Upper lobe of left lung (tissue), 6 donors: ENCODE data around the gene KIDINS220. TPM values are rescaled to one million over a fixed set of nuclear protein-coding genes. Genes with fewer than 3 reads are reported as not detected.

Experiments
- ATAC-seq, 2 donors: fragments of 200-7000 bp; cut with Tn5 transposase; one replicate each; pipeline ENCODE4 v1.9.1; 2022; ENCODE audit warnings: mild to moderate bottlenecking in 2 of 2, moderate library complexity in 2 of 2; ENCODE audit not compliant: low FRiP score in 2 of 2
- DNase-seq, 2 donors: peaks; one replicate each; pipeline ENCODE4 v3.0.0-alpha.2; 2019 to 2020
- H3K27ac ChIP-seq, 4 donors: fragments of 200-600 bp; sonication (generic); one replicate each; pipeline ENCODE4 v1.5.1; 2016 to 2019
- H3K27me3 ChIP-seq, 4 donors: fragments of 200-600 bp; sonication (generic); one replicate each; pipeline ENCODE4 v1.5.1; 2017 to 2019
- H3K36me3 ChIP-seq, 4 donors: fragments of 200-600 bp; sonication (generic); one replicate each; pipeline ENCODE4 v1.5.1; 2016 to 2019
- H3K4me1 ChIP-seq, 4 donors: fragments of 200-600 bp; sonication (generic); one replicate each; pipeline ENCODE4 v1.5.1; 2018 to 2019
- H3K4me3 ChIP-seq, 4 donors: fragments of 200-600 bp; sonication (generic); one replicate each; pipeline ENCODE4 v1.5.1; 2017 to 2019; ENCODE audit warnings: mild to moderate bottlenecking in 2 of 4, moderate library complexity in 1 of 4
- H3K9me3 ChIP-seq, 4 donors: fragments of 200-600 bp; sonication (generic); one replicate each; pipeline ENCODE4 v1.5.1; 2018 to 2019
- EP300 ChIP-seq, 4 donors: sonication (generic); formaldehyde crosslinking; IDR thresholded peaks; one replicate each; pipeline ENCODE4 v1.5.1; 2017; ENCODE audit warnings: antibody characterized with exemption in 4 of 4, control low read depth in 2 of 4
- POLR2A ChIP-seq, 4 donors: fragments of 450-650 bp; IDR thresholded peaks; one replicate each; pipeline ENCODE4 v1.5.1; 2016 to 2017; ENCODE audit warnings: antibody characterized with exemption in 4 of 4, mild to moderate bottlenecking in 2 of 4
- POLR2AphosphoS5 ChIP-seq, 2 donors: sonication (generic); formaldehyde crosslinking; IDR thresholded peaks; one replicate each; pipeline ENCODE4 v1.5.1; 2017; ENCODE audit warnings: antibody characterized with exemption in 2 of 2
- WGBS, 2 donors: methylation state at CpG; one replicate each; pipeline ENCODE4 v1.1.5; 2017 to 2018; 5-methylcytosine and 5-hydroxymethylcytosine counted together
- total RNA-seq, 6 donors: library from RNA; depleted of rRNA in 4 of 6; stranded (reverse); fragments of >200 nt in 4 of 6; gene quantifications; one replicate each; pipeline versions ENCODE4 v1.1.0 to v1.2.1, GENCODE V29; 2016 to 2021
- TF ChIP-seq, protein P1 (sequence below), 6 experiments: fragments of 450-650 bp in 4 of 6; fragments of 200-600 bp in 2 of 6; sonication (generic) in 2 of 6; IDR thresholded peaks; one replicate each; pipeline ENCODE4 v1.5.1; 2016 to 2019; ENCODE audit warnings: antibody characterized with exemption in 6 of 6
- donor health status: DM: no; HTN: no; CAD: no; lungs with moderate emphysema.
- donor health status: DM: no; HTN: yes; CAD: no; lungs with severe emphysema.

The KIDINS220 gene
- total RNA-seq, 6 donors from 2014 or later, result 58.2 to 136 (median 69.9) TPM

GRCh38 chr2:8800218-8800617, 37.2 kb downstream of the KIDINS220 start:
- peaks cover 9 to 76% (median 42%) of the 10 kb centered on the region in 4 donors for H3K36me3 ChIP-seq
- peaks cover 3 to 21% (median 11%) of the 10 kb centered on the region in 4 donors for H3K4me1 ChIP-seq
- H3K4me3 ChIP-seq, result no peak overlapping the region
- 96 to 97% methylated on average over 5 of the region's 5 CpGs for WGBS, 2 donors
- no peaks in the 10 kb centered on the region for H3K27me3 ChIP-seq
- H3K27ac ChIP-seq, result no peak overlapping the region
- no peak for ATAC-seq
- no peak for DNase-seq
- no peaks in the 10 kb centered on the region for H3K9me3 ChIP-seq
- TF ChIP-seq, protein P1, sequence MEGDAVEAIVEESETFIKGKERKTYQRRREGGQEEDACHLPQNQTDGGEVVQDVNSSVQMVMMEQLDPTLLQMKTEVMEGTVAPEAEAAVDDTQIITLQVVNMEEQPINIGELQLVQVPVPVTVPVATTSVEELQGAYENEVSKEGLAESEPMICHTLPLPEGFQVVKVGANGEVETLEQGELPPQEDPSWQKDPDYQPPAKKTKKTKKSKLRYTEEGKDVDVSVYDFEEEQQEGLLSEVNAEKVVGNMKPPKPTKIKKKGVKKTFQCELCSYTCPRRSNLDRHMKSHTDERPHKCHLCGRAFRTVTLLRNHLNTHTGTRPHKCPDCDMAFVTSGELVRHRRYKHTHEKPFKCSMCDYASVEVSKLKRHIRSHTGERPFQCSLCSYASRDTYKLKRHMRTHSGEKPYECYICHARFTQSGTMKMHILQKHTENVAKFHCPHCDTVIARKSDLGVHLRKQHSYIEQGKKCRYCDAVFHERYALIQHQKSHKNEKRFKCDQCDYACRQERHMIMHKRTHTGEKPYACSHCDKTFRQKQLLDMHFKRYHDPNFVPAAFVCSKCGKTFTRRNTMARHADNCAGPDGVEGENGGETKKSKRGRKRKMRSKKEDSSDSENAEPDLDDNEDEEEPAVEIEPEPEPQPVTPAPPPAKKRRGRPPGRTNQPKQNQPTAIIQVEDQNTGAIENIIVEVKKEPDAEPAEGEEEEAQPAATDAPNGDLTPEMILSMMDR (IDR thresholded peaks at IDR 0.05), result no peak
- TF ChIP-seq EP300 (IDR thresholded peaks at IDR 0.05), result no peak

- TF ChIP-seq EP300 (IDR thresholded peaks at IDR 0.05), result no peak
- no peak for TF ChIP-seq POLR2A (IDR thresholded peaks at IDR 0.05)
- TF ChIP-seq POLR2AphosphoS5 (IDR thresholded peaks at IDR 0.05), result no peak
- TF ChIP-seq, protein P1 (IDR thresholded peaks at IDR 0.05), result no peak
- Histone ChIP-seq H3K27ac (no peak overlapping the region), H3K9me3 (no peaks in the 10 kb centered on the region), H3K4me1 (peaks cover 0 to 9% (median 3%) of the 10 kb centered on the region in 4 donors), H3K36me3 (peaks cover 9 to 81% (median 40%) of the 10 kb centered on the region in 4 donors), H3K27me3 (no peaks in the 10 kb centered on the region), H3K4me3 (no peak overlapping the region)
- DNase-seq (no peak), ATAC-seq (no peak)
- 96 to 97% methylated on average over 2 of the region's 2 CpGs for WGBS, 2 donors
Observed at GRCh38 chr2:8799004-8799403, 38.4 kb downstream of the KIDINS220 start.

DNA sequence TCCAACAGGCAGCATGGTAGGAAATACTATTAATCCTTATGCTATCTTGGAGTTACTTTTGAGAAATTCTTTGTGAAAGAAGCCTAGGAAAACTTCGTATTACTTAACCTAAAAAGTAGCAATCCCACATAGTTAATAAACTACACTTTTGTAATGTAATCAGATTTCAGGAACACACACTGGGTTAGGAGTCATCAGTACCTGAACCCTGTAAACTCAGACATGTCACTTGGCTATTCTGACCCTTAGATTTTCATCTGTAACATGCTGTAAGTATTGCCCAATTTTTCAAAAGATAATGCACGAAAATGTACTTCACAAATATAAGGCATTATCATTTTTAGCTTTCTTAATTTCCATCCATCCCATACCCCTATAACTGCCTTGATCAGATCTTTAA, 39.0 kb downstream of the KIDINS220 start:
- no peak for DNase-seq
- Histone ChIP-seq H3K4me3 (no peak overlapping the region), H3K27ac (no peak overlapping the region), H3K9me3 (no peaks in the 10 kb centered on the region), H3K36me3 (peaks cover 9 to 87% (median 45%) of the 10 kb centered on the region in 4 donors), H3K27me3 (no peaks in the 10 kb centered on the region), H3K4me1 (peaks cover 0 to 3% (median 0%) of the 10 kb centered on the region in 4 donors)
- no peak for TF ChIP-seq POLR2A (IDR thresholded peaks at IDR 0.05)
- TF ChIP-seq POLR2AphosphoS5 (IDR thresholded peaks at IDR 0.05), result no peak
- TF ChIP-seq, protein P1 (IDR thresholded peaks at IDR 0.05), result no peak
- TF ChIP-seq EP300 (IDR thresholded peaks at IDR 0.05), result no peak
- no peak for ATAC-seq
- 86 to 90% methylated on average over 2 of the region's 2 CpGs for WGBS, 2 donors

DNA sequence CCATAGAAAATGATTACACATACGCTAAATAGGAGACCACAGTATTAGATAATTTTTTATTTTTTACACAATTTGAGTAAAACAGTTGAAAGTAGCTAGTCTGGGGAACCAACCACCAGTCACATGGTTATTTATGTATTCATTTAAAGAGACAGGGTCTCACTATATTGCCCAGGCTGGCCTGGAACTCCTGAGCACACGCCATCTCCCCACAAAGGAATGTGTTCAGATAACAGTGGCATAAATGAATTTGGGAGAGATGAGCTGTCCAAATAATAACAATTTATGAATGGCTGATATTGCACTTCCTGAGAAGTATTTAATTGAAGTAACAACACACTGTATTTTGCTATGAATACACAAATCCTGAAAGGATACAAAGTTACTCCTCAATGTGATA, 39.7 kb downstream of the KIDINS220 start:
- 98 to 100% methylated on average over 2 of the region's 2 CpGs for WGBS, 2 donors
- Histone ChIP-seq H3K9me3 (no peaks in the 10 kb centered on the region), H3K27me3 (no peaks in the 10 kb centered on the region), H3K27ac (no peak overlapping the region), H3K4me1 (peaks cover 0 to 3% (median 0%) of the 10 kb centered on the region in 4 donors), H3K36me3 (peaks cover 6 to 89% (median 47%) of the 10 kb centered on the region in 4 donors), H3K4me3 (no peak overlapping the region)
- DNase-seq, result no peak
- TF ChIP-seq POLR2AphosphoS5 (IDR thresholded peaks at IDR 0.05), result no peak
- no peak for ATAC-seq

- TF ChIP-seq EP300 (IDR thresholded peaks at IDR 0.05) (no peak), POLR2A (IDR thresholded peaks at IDR 0.05) (no peak), POLR2AphosphoS5 (IDR thresholded peaks at IDR 0.05) (no peak)
- TF ChIP-seq, protein P1 (IDR thresholded peaks at IDR 0.05), result no peak
- no peak overlapping the region for H3K4me3 ChIP-seq
- DNase-seq (peak in 1 of 2 donors; percentile 5), ATAC-seq (no peak)
- no peaks in the 10 kb centered on the region for H3K9me3 ChIP-seq
- peaks cover 5 to 89% (median 43%) of the 10 kb centered on the region in 4 donors for H3K36me3 ChIP-seq
- H3K27me3 ChIP-seq, result no peaks in the 10 kb centered on the region
- no peak overlapping the region for H3K27ac ChIP-seq
- WGBS, 2 donors, result 89 to 94% methylated on average over 6 of the region's 6 CpGs
- H3K4me1 ChIP-seq, result no peaks in the 10 kb centered on the region
Observed at GRCh38 chr2:8796878-8797550, 40.4 kb downstream of the KIDINS220 start.
